Activated gamma-delta T cell treated with Interleukin-2 at 50 U/mL for 16 hours (primary cell): Measurements from ENCODE around the gene KIF15.
A peak's percentile ranks its signal among the peaks of the same experiment; 100 is the strongest.
"Not testable (repeated sequence)": the region's sequence is repeated elsewhere in the genome, so short reads cannot be mapped to it uniquely, and the experiment has no call there.

Experiments used
- DNase-seq: peaks from one replicate; pipeline ENCODE4 v3.0.0-alpha.2; 2020

The KIF15 gene

GRCh38 chr3:44761424-44762169 lies at the start of gene KIF15, which contains the start of gene KIAA1143:
KIF15 (plus strand) TSS chr3:44761794; CDS start chr3:44761866, 72 bp downstream.
KIAA1143 (minus strand) TSS chr3:44761619; CDS start chr3:44761602, 17 bp downstream.
- DNase-seq, result peak; percentile 97

- peak; percentile 46 for DNase-seq
Observed at GRCh38 chr3:44712455-44713075, 49.0 kb upstream of the KIF15 start, which contains the start of gene ZNF502. ZNF502 (plus strand) TSS chr3:44712660; CDS start chr3:44720262, 7,602 bp downstream.

GRCh38 chr3:44721231-44722102 lies 40.1 kb upstream of the KIF15 start:
- no peak for DNase-seq

GRCh38 chr3:44722103-44722401 lies 39.5 kb upstream of the KIF15 start:
- DNase-seq, result no peak

GRCh38 chr3:44729384-44729910 lies 32.1 kb upstream of the KIF15 start, which contains the start of gene ZNF501:
ZNF501 (plus strand) TSS chr3:44729635; CDS start chr3:44734422, 4,787 bp downstream.
- peak; percentile 75 for DNase-seq

- no peak for DNase-seq
Observed at GRCh38 chr3:44734646-44735168, 26.9 kb upstream of the KIF15 start.

- DNase-seq, result no peak
Observed at GRCh38 chr3:44761101-44761423, 532 bp upstream of the KIF15 start.

- DNase-seq, result no peak
Observed at GRCh38 chr3:44762170-44762677, 630 bp downstream of the KIF15 start.

GRCh38 chr3:44762690-44763089 lies 1.1 kb downstream of the KIF15 start:
- DNase-seq, result no peak

GRCh38 chr3:44764248-44764647 lies 2.7 kb downstream of the KIF15 start:
- no peak for DNase-seq

GRCh38 chr3:44771424-44772098 lies 10.0 kb downstream of the KIF15 start:
- no peak for DNase-seq

GRCh38 chr3:44772099-44772442 lies 10.5 kb downstream of the KIF15 start:
- no peak for DNase-seq

- DNase-seq, result no peak
Observed at GRCh38 chr3:44782891-44783290, 21.3 kb downstream of the KIF15 start.

GRCh38 chr3:44795197-44795596 lies 33.6 kb downstream of the KIF15 start:
- no peak for DNase-seq

GRCh38 chr3:44802011-44802410 lies 40.4 kb downstream of the KIF15 start:
- DNase-seq, result no peak

GRCh38 chr3:44803298-44803697 lies 41.7 kb downstream of the KIF15 start:
- DNase-seq, result no peak

- DNase-seq, result no peak
Observed at GRCh38 chr3:44805960-44806359, 44.4 kb downstream of the KIF15 start.

GRCh38 chr3:44814751-44815150 lies 53.2 kb downstream of the KIF15 start:
- DNase-seq, result no peak

GRCh38 chr3:44816334-44816733 lies 54.7 kb downstream of the KIF15 start:
- not testable (repeated sequence) for DNase-seq

GRCh38 chr3:44821206-44821605 lies 59.6 kb downstream of the KIF15 start:
- not testable (repeated sequence) for DNase-seq

- DNase-seq, result no peak
Observed at GRCh38 chr3:44825264-44825925, 63.8 kb downstream of the KIF15 start.

GRCh38 chr3:44827196-44827595 lies 65.6 kb downstream of the KIF15 start:
- DNase-seq, result no peak
